Endothelial cell of umbilical vein (primary cell): ENCODE results near the gene RBMS1.

Experiments used
- EZH2 ChIP-seq: IDR thresholded peaks from 2 replicates; pipeline ENCODE4 v1.6.1; 2012; ENCODE audit warnings: borderline replicate concordance, low read depth, mild to moderate bottlenecking, moderate library complexity, low read length, inconsistent platforms; ENCODE audit not compliant: severe bottlenecking
- POLR2A ChIP-seq: IDR thresholded peaks from 2 replicates; pipeline ENCODE4 v1.6.1; 2012; ENCODE audit warnings: low read depth, mild to moderate bottlenecking, control low read depth, low read length
- TF ChIP-seq, protein P1 (sequence below), 2 donors: IDR thresholded peaks; 1 replicate in 1 of 2; 2 replicates in 1 of 2; pipeline ENCODE4 v1.5.1; 2011; ENCODE audit warnings: low read length in 2 of 2, mild to moderate bottlenecking in 2 of 2, moderate library complexity in 2 of 2, control low read depth in 1 of 2, inconsistent platforms in 1 of 2, low read depth in 1 of 2; ENCODE audit not compliant: insufficient read depth in 1 of 2; ENCODE audit errors: extremely low read depth in 1 of 2

DNA sequence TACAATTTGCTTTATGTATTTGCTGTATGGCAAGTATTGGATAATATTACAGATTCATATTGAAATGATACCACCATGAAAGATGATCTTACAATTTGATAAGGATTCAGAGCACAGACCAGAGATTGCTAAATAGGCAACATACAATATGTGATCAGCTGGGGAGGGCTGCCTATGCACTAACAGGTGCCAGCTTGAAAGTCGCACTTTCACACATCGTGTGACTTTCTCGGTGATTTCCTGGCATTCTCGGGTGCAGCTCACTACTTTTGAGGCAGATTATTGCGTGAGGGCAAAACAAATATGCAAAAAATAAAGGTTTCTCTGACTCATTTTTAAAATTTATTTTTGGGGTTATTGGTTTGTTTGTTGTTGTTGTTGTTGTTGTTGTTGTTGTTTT, 36.0 kb downstream of the RBMS1 start:
- TF ChIP-seq, protein P1, sequence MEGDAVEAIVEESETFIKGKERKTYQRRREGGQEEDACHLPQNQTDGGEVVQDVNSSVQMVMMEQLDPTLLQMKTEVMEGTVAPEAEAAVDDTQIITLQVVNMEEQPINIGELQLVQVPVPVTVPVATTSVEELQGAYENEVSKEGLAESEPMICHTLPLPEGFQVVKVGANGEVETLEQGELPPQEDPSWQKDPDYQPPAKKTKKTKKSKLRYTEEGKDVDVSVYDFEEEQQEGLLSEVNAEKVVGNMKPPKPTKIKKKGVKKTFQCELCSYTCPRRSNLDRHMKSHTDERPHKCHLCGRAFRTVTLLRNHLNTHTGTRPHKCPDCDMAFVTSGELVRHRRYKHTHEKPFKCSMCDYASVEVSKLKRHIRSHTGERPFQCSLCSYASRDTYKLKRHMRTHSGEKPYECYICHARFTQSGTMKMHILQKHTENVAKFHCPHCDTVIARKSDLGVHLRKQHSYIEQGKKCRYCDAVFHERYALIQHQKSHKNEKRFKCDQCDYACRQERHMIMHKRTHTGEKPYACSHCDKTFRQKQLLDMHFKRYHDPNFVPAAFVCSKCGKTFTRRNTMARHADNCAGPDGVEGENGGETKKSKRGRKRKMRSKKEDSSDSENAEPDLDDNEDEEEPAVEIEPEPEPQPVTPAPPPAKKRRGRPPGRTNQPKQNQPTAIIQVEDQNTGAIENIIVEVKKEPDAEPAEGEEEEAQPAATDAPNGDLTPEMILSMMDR (IDR thresholded peaks at IDR 0.05; ENCODE audit: extremely low read depth in 1 of 2, insufficient read depth in 1 of 2, low read depth in 1 of 2, low read length in 2 of 2), result no peak
- no peak for TF ChIP-seq POLR2A
- no peak for TF ChIP-seq EZH2
